Kidney (tissue), 14 donors: ENCODE results near the gene AP1S3. TPM values are rescaled to one million over a fixed set of nuclear protein-coding genes. Genes with fewer than 3 reads are reported as not detected.

Experiments
- DNase-seq, 5 donors: peaks; one replicate each; pipeline ENCODE4 v3.0.0-alpha.2; 2013 to 2020
- FAIRE-seq: peaks from 2 replicates; lab custom pipeline; 2012; peaks lifted over from hg19 to GRCh38; lab: Jason Lieb, UNC
- H3K27ac ChIP-seq, 2 donors: one replicate each; pipeline ENCODE4 v1.7.0; 2013; ENCODE audit warnings: low read depth in 2 of 2, low read length in 2 of 2, inconsistent platforms in 1 of 2
- H3K27me3 ChIP-seq: one replicate; pipeline ENCODE4 v1.7.1; 2013; ENCODE audit warnings: low read length, inconsistent platforms; ENCODE audit not compliant: control insufficient read depth, insufficient read depth
- H3K36me3 ChIP-seq, 3 donors: one replicate each; pipeline versions ENCODE4 v1.7.0 to v1.7.1; 2013; ENCODE audit warnings: low read length in 3 of 3, control low read depth in 1 of 3, inconsistent platforms in 1 of 3; ENCODE audit not compliant: insufficient read depth in 3 of 3, control insufficient read depth in 2 of 3
- H3K4me1 ChIP-seq, 3 donors: one replicate each; pipeline versions ENCODE4 v1.7.0 to v1.7.1; 2013; ENCODE audit warnings: low read length in 3 of 3, inconsistent platforms in 1 of 3, low read depth in 1 of 3; ENCODE audit not compliant: control insufficient read depth in 2 of 3, insufficient read depth in 2 of 3
- H3K4me3 ChIP-seq, 3 donors: one replicate each; pipeline versions ENCODE4 v1.7.0 to v1.8.1; 2013; ENCODE audit warnings: low read length in 3 of 3, control low read depth in 1 of 3, inconsistent platforms in 1 of 3
- H3K9ac ChIP-seq, 3 donors: one replicate each; pipeline versions ENCODE4 v1.7.0 to v1.7.1; 2013; ENCODE audit warnings: low read length in 3 of 3, control low read depth in 1 of 3, inconsistent platforms in 1 of 3
- H3K9me3 ChIP-seq, 3 donors: one replicate each; pipeline versions ENCODE4 v1.7.0 to v1.7.1; 2013; ENCODE audit warnings: low read length in 3 of 3, control low read depth in 1 of 3, inconsistent platforms in 1 of 3; ENCODE audit not compliant: control insufficient read depth in 2 of 3, insufficient read depth in 1 of 3
- intact Hi-C: fragments of 100-400 bp; cut with DNase I; formaldehyde crosslinking; loops from one replicate; pipeline ENCODE4 v1.11.1; 2022
- polyA plus RNA-seq: library from polyadenylated mRNA; stranded (reverse); fragments of 350-450 nt; fragmentation: Illumina TruSeq; extraction: RNeasy Lipid Tissue Mini Kit (QIAGEN cat#74804); gene quantifications from one replicate; pipeline ENCODE4 v1.2.3, GENCODE V29; 2014; ENCODE audit warnings: low read depth, low replicate concordance; ENCODE audit not compliant: insufficient read depth
- total RNA-seq: library from RNA; stranded (reverse); fragmentation: NEBNext Ultra II Directional; extraction: Animal tissue kit (Norgen Biotek cat#: 25700); gene quantifications from one replicate; pipeline ENCODE4 v1.2.1, GENCODE V29; 2021
- TF ChIP-seq, protein P1 (sequence below): IDR thresholded peaks from 3 replicates; pipeline ENCODE4 v1.5.1; 2012; ENCODE audit warnings: mild to moderate bottlenecking, moderate library complexity, borderline replicate concordance; ENCODE audit not compliant: insufficient read depth; ENCODE audit errors: extremely low read depth
- donor health status: control.
- donor health status: control.
- donor health status: control.
- donor health status: control.
- donor health status: control.
- donor health status: DM: yes; HTN: yes; CAD: no.
- donor health status: Normal renal cell carcinoma (clear cell type).

AP1S3 gene
- total and polyA plus RNA-seq, 2 donors from 2014 or later = 2.5 to 85.3 TPM

DNA sequence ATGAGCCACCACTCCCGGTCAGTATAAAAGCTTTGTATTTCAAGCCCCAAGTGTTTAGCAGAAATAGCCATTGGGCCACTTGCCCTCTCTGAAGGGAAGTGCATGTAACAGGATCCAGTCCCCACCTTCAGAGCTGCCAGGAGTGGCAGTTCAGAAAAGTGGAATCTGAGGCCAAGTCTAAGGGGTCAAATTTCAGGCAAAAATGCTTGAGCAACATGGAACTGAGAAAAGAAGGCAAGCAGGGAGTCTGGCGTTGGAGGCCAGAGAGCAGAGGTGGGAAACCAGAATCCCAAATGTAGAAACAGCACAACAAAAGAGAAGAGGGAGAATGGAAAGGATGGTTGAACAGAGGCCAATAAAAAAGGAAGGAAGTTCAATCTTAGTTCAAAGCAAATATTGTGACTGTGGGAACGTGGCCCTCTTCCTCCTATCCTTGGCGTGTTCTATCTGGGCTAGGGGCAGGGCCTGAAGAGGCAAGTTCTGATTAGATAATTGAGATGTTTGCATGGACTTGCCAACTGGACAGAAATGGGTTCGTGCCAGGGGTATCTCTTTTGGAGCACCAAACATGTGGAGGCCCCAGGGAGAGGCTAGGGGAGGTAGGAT is 102.2 kb downstream of the AP1S3 start:
- no peak overlapping the region for H3K4me3 ChIP-seq
- H3K27ac ChIP-seq = no peak overlapping the region
- H3K4me1 ChIP-seq = no peaks in the 10 kb centered on the region
- no peak overlapping the region for H3K9ac ChIP-seq
- DNase-seq = no peak
- H3K27me3 ChIP-seq = no peaks in the 10 kb centered on the region
- TF ChIP-seq, protein P1, sequence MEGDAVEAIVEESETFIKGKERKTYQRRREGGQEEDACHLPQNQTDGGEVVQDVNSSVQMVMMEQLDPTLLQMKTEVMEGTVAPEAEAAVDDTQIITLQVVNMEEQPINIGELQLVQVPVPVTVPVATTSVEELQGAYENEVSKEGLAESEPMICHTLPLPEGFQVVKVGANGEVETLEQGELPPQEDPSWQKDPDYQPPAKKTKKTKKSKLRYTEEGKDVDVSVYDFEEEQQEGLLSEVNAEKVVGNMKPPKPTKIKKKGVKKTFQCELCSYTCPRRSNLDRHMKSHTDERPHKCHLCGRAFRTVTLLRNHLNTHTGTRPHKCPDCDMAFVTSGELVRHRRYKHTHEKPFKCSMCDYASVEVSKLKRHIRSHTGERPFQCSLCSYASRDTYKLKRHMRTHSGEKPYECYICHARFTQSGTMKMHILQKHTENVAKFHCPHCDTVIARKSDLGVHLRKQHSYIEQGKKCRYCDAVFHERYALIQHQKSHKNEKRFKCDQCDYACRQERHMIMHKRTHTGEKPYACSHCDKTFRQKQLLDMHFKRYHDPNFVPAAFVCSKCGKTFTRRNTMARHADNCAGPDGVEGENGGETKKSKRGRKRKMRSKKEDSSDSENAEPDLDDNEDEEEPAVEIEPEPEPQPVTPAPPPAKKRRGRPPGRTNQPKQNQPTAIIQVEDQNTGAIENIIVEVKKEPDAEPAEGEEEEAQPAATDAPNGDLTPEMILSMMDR = no peak
- H3K9me3 ChIP-seq = peaks cover 0 to 3% (median 0%) of the 10 kb centered on the region in 3 donors
- no peaks in the 10 kb centered on the region for H3K36me3 ChIP-seq
- no peak for FAIRE-seq
- intact Hi-C loops = no loop called here

DNA sequence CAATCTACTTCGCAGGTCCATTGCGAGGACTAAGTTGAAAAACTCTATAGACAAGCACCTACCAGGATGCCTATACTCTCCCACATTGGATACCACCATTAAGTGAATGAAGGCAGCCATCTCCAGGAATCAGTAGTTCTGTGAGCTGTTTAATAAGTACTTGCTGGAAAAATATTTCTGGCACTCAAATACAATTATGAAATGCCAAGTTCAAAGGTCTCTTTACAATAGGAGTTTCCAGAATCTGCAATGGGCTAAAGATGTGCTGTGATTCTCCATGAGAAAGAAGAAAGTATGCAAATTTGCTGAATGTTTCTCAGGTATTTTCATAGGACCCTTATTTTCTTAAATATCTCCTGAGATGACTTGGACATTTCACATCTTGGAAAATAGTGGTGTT is 103.0 kb downstream of the AP1S3 start:
- Histone ChIP-seq H3K9ac (no peak overlapping the region), H3K36me3 (no peaks in the 10 kb centered on the region), H3K4me1 (no peaks in the 10 kb centered on the region), H3K27ac (no peak overlapping the region), H3K9me3 (peaks cover 0 to 3% (median 0%) of the 10 kb centered on the region in 3 donors), H3K27me3 (no peaks in the 10 kb centered on the region), H3K4me3 (no peak overlapping the region)
- intact Hi-C loops = no loop called here
- FAIRE-seq (no peak), DNase-seq (no peak)
- TF ChIP-seq, protein P1 = no peak

DNA sequence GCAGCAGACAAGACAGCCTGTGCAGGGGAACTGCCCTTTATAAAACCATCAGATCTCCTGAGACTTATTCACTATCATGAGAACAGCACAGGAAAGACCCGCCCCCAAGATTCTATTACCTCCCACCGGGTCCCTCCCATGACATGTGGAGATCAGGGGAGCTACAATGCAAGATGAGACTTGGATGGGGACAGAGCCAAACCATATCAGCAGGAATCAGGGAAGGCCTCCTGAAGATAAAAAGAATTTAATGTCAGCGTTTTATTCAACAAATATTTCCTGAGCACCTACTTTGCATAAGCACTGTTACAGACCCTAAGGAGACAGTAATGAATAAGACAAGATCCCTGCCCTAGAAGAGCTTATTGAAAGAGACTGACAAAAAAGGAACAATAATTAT is 105.0 kb downstream of the AP1S3 start:
- H3K27me3 ChIP-seq = no peaks in the 10 kb centered on the region
- intact Hi-C loops = no loop called here
- no peak overlapping the region for H3K9ac ChIP-seq
- no peaks in the 10 kb centered on the region for H3K4me1 ChIP-seq
- no peak for DNase-seq
- H3K4me3 ChIP-seq = no peak overlapping the region
- H3K36me3 ChIP-seq = no peaks in the 10 kb centered on the region
- no peak overlapping the region for H3K27ac ChIP-seq
- TF ChIP-seq, protein P1 = no peak
- peaks cover 0 to 3% (median 0%) of the 10 kb centered on the region in 3 donors for H3K9me3 ChIP-seq
- no peak for FAIRE-seq

DNA sequence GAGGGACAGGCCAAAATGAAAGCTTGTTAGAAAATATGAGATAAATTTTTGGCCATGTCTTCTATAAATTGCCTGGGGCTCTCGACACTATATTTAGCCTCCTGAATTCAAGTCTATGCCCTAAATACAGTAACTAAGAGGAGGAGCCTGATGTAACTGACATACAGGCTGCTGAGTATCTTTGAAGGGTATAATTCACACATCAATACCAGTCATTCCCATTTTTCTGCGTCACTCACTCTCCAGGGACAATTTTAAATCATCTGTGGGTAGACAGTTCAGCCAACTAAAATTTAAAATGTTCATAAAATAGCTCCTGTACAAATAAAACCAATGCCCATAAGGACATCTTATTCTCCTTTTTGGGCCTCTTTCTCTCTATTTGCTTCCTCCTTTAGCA is 105.9 kb downstream of the AP1S3 start:
- TF ChIP-seq, protein P1 = no peak
- FAIRE-seq (no peak), DNase-seq (no peak)
- no peaks in the 10 kb centered on the region for H3K36me3 ChIP-seq
- H3K4me3 ChIP-seq = no peak overlapping the region
- H3K9me3 ChIP-seq = peaks cover 0 to 3% (median 0%) of the 10 kb centered on the region in 3 donors
- no peak overlapping the region for H3K9ac ChIP-seq
- H3K27ac ChIP-seq = no peak overlapping the region
- intact Hi-C loops = no loop called here
- no peaks in the 10 kb centered on the region for H3K4me1 ChIP-seq
- H3K27me3 ChIP-seq = no peaks in the 10 kb centered on the region
